DMS114 treated with DMSO at 0.1 percent for 48 hours (cell line): ENCODE data around the gene GLT8D1.
"Not testable (repeated sequence)": the region's sequence is repeated elsewhere in the genome, so short reads cannot be mapped to it uniquely, and the experiment has no call there.

Experiments used
- DNase-seq: peaks from one replicate; lab custom pipeline; 2025; ENCODE audit not compliant: unreplicated experiment; lab: John Stamatoyannopoulos, UW

GLT8D1 gene, protein sequence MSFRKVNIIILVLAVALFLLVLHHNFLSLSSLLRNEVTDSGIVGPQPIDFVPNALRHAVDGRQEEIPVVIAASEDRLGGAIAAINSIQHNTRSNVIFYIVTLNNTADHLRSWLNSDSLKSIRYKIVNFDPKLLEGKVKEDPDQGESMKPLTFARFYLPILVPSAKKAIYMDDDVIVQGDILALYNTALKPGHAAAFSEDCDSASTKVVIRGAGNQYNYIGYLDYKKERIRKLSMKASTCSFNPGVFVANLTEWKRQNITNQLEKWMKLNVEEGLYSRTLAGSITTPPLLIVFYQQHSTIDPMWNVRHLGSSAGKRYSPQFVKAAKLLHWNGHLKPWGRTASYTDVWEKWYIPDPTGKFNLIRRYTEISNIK

GRCh38 chr3:52705688-52706686 lies at the start of gene GLT8D1, which contains the start of gene SPCS1:
Gene GLT8D1, minus strand, starts transcription at chr3:52705791. Its CDS starts 5,331 bp downstream, at chr3:52700460.
Gene SPCS1, plus strand, starts transcription at chr3:52706106. Its CDS starts 141 bp downstream, at chr3:52706247.
- DNase-seq: peak; percentile 68

- no peak for DNase-seq
These were observed 48.8 kb upstream of the GLT8D1 start for GRCh38 chr3:52754373-52754772.

GRCh38 chr3:52752045-52752660 lies 46.6 kb upstream of the GLT8D1 start:
- no peak for DNase-seq

DNA sequence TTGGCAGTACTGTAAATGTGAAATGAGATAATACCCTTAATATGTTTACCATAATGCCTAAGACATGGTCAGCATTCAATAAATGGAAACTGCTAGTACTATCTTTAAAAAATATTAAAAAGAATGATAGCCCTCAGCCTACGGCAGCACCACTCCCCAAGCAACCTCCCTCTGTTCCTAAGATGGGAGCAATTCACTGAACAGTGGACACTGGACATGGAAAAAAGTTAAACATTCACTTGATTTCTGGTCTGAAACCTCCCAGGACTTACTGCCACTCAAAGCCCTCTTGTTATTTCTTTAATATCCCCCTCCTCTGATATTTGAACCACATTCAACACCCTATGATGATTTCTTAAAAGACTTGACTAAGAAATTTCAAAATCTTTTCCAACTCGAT lies 38.1 kb upstream of the GLT8D1 start:
- DNase-seq: no peak

GRCh38 chr3:52743152-52743551 lies 37.6 kb upstream of the GLT8D1 start:
- DNase-seq: no peak

DNA sequence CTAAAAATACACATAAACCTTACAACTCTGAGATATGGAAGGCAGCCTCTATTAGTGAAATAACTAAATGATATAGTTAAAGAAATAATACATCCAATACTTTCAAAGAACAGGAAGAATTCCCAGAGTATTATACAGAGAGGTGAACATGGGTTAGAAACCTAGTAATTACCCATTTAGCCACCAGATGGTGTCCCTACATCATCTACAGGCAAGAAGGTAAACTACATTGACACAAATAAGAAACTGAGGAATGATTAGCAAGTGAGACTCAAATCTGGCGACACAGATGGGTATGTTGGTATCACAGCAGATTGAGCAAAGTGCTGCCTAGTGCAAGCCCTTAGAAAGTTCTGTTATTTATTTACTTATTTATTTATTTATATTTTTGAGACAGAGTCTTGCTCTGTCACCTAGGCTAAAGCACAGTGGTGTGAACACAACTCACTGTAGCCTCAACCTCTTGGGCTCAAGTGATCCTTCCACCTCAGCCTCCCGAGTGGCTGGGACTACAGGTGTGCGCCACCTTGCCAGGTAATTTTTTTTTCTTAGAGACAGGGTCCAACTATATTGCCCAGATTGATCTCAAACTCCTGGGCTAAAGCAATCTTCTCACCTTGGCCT lies 36.9 kb upstream of the GLT8D1 start:
- DNase-seq: peak; percentile 24

DNA sequence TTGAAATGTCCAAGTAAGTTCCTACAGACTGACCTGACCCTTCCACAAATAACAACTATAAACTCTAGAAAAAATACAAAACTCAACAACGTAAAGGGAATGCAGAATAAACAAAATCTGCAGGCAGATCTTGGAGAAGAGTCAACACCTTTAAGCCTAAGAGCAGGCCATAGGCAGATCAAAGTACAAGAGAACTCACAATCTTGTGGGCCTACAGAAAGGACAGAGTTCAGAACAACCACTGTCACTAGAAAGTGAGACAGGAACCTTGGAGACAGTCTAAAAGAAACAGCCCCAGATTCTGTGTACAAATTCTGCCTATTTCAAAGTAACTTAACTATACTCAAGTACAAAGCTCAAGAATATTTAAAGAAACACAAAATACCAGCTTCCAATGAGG lies 34.1 kb upstream of the GLT8D1 start:
- no peak for DNase-seq

GRCh38 chr3:52733256-52733891 lies 27.8 kb upstream of the GLT8D1 start:
- no peak for DNase-seq

GRCh38 chr3:52731590-52731989 lies 26.0 kb upstream of the GLT8D1 start:
- DNase-seq: no peak

DNA sequence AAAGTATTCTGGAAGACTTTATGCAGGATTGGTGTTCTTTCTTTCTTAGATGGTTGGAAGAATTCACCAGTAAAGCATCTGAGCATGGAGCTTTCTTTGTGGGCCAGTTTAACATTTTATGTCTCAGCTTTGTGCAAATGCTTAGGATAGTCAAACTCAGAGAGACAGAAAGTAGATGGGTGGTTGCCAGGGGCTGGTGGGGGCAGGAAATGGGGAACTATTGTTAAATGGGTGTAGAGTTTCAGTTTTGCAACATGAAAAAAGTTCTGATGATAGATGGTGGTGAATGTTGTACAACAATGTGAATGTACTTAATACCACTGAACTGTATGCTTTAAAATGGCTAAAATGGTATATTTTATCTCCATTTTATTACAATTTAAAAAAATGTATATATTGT lies 25.1 kb upstream of the GLT8D1 start:
- DNase-seq: no peak

DNA sequence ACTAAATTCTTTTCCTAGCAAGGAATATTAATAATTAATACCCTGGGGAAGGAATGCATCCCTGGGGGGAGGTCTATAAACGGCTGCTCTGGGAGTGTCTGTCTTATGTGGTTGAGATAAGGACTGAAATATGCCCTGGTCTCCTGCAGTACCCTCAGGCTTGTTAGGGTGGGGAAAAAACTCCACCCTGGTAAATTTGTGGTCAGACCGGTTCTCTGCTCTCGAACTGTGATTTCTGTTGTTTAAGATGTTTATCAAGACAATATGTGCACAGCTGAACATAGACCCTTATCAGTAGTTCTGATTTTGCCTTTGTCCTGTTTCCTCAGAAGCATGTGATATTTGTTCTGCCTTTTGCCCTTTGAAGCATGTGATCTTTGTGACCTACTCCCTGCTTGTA lies 23.2 kb upstream of the GLT8D1 start:
- DNase-seq: not testable (repeated sequence)

DNA sequence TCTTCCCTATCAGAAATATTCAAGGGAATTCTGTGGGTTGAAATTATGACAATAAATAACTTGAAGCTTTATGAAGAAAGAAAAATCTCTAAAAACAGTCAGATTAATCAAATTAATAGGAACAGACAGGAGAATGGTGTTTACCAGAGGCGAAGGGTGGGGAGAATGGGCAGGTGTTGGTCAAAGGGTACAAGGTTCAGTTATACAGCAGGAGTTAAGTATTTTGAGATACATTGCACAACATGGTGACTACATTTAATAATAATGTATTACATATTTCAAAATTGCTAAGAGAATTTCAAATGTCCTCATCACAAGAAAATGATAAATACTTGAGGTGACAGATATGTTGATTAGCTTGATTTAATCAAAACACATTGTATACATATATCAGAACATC lies 18.9 kb upstream of the GLT8D1 start:
- no peak for DNase-seq

DNA sequence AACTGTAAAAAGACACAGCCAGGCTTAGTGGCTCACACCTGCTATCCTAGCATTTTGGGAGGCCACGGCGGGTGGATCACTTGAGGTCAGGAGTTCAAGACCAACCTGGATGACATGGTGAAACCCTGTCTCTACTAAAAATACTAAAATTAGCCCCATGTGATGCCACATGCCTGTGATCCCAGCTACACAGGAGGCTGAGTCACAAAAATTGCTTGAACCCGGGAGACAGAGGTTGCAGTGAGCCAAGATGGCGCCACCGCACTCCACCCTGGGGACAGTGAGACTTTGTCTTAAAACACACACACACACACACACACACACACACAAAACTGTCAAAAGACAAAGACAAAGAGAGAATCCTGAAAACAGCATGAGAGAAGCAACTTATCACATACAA lies 18.3 kb upstream of the GLT8D1 start:
- DNase-seq: no peak

GRCh38 chr3:52722491-52722890 lies 16.9 kb upstream of the GLT8D1 start:
- no peak for DNase-seq

DNA sequence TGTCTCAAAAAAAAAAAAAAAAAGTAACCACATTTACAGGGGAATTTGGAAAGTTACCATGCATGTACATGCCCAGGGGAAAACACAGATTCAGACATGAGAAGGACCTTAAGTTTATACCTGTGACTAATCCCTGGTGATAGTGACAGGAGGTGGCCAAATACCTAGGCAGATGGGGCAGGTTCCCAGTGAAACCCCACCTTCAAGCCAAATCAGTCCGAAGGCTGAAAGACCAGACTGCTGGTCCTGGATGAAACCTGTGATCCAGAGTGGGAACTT lies 16.1 kb upstream of the GLT8D1 start:
- no peak for DNase-seq

GRCh38 chr3:52721002-52721729 lies 15.6 kb upstream of the GLT8D1 start:
- no peak for DNase-seq

GRCh38 chr3:52719618-52720017 lies 14.0 kb upstream of the GLT8D1 start:
- no peak for DNase-seq

- no peak for DNase-seq
These were observed 10.2 kb upstream of the GLT8D1 start for GRCh38 chr3:52715714-52716305.
